GM12891 (cell line): ENCODE results near the gene IL2RA.
"Not testable (repeated sequence)": the region's sequence is repeated elsewhere in the genome, so short reads cannot be mapped to it uniquely, and the experiment has no call there.

ENCODE experiments used
- DNase-seq: peaks from one replicate; pipeline ENCODE4 v3.0.0; 2011; ENCODE audit warnings: low spot score; ENCODE audit not compliant: insufficient read length
- FAIRE-seq: peaks from 2 replicates; lab custom pipeline; 2011; peaks lifted over from hg19 to GRCh38; lab: Jason Lieb, UNC
- PAX5 ChIP-seq: IDR thresholded peaks from 2 replicates; pipeline ENCODE4 v1.6.1; 2011; ENCODE audit warnings: low read length, moderate library complexity, mild to moderate bottlenecking; ENCODE audit not compliant: insufficient read depth, severe bottlenecking
- POLR2A ChIP-seq: IDR thresholded peaks from 2 replicates; pipeline ENCODE4 v1.6.1; 2011; ENCODE audit warnings: low read depth, low read length, control low read depth
- POLR2AphosphoS5 ChIP-seq: IDR thresholded peaks from 2 replicates; pipeline ENCODE4 v1.6.1; 2011; ENCODE audit warnings: low read depth, low read length, control low read depth
- POU2F2 ChIP-seq: IDR thresholded peaks from 2 replicates; pipeline ENCODE4 v1.6.1; 2011; ENCODE audit warnings: low read depth, mild to moderate bottlenecking, control low read depth, low read length, moderate library complexity
- SPI1 ChIP-seq: IDR thresholded peaks from 2 replicates; pipeline ENCODE4 v1.6.1; 2011; ENCODE audit warnings: low read depth, low read length, control low read depth
- TAF1 ChIP-seq: IDR thresholded peaks from 2 replicates; pipeline ENCODE4 v1.6.1; 2011; ENCODE audit warnings: low read depth, low read length, control low read depth

Gene IL2RA

DNA sequence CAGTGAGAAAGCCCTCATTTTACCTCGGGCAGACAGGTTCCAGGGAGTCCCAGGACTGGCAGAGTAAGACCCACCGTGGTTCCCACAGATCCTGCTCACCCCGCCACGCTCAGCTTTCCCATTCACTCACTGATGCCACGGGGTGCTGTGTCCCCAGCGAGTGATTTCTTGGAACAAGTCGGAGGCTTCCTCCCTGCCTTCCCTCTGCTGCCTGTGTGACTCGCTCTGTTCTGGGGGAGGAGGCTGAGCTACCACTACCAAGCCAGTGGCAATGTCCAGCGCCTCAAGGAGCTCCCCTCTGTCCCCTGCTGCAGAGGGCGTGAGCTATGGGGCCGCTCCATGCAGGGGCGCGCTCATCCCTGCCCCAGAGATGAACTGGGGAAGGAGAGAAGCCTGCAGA, 97.4 kb downstream of the IL2RA start:
- TF ChIP-seq SPI1 = no peak
- no peak for TF ChIP-seq PAX5
- no peak for TF ChIP-seq POU2F2
- TF ChIP-seq POLR2AphosphoS5 = no peak
- no peak for TF ChIP-seq TAF1
- TF ChIP-seq POLR2A = no peak
- FAIRE-seq (no peak), DNase-seq (no peak)

DNA sequence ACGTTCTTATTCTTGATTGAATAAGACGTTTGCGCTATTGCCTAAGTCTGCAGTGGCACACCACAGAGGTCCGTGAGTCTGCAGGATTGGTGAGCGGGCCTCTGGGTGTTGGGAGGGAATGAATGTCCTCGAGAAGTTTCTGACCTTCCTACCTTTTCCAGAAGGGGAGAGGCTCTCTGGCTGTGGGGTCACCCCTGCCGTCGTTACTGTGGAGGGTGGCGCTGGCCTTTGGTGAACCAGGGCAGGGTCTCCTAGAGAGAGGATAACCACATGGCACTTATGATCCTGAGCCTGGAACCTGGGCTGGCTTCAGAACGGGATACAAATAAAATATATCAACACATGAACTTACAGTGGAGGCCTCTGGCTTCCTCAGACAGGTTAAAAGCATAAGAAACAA, 98.6 kb downstream of the IL2RA start:
- FAIRE-seq (no peak), DNase-seq (no peak)
- TF ChIP-seq PAX5 (no peak), POLR2A (no peak), TAF1 (no peak), POU2F2 (no peak), SPI1 (no peak), POLR2AphosphoS5 (no peak)

DNA sequence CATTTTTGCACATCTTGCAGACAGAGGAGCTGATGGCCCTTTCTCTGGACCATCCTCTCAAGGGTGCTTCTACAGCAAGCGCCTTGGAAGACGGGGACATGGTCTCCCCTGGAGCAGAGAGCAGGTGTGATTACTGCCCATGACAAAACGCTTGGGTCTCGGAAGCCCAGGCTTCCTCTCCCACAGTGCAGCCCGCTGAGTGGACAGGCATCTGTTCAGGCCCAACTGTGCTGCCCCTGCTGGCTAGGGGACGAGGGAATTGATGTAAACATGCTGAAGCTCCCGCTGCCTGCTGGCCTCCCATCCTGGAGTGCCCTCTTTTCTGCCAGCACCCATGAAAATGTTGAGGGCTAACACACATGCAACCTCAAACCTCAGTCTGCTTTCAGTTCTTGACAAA, 99.1 kb downstream of the IL2RA start:
- FAIRE-seq (no peak), DNase-seq (no peak)
- TF ChIP-seq POLR2A (no peak), POLR2AphosphoS5 (no peak), POU2F2 (no peak), PAX5 (no peak)

DNA sequence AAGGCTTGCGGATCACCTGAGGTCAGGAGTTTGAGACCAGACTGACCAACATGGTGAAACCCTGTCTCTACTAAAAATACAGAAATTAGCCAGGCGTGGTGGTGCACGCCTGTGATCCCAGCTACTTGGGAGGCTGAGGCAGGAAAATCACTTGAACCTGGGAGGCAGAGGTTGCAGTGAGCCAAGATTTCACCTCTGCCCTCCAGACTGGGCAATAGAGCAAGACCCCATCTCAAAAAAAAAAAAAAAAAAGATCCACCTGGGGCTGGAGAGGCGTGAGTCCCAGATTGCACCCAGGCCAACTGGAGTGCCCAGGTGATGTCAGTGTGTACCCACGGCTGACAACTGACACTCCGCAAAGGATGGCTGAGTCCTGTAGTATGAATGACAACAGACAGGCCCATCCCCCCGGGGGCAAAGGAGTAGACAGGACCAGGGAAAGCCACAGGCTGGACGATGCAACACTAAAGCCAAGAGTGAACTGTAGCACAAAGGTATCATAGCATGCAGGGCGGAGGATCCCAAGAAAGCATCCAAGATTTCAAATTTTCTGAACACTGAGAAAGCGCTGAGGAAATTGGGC, 99.7 kb downstream of the IL2RA start:
- not testable (repeated sequence) for DNase-seq, FAIRE-seq

DNA sequence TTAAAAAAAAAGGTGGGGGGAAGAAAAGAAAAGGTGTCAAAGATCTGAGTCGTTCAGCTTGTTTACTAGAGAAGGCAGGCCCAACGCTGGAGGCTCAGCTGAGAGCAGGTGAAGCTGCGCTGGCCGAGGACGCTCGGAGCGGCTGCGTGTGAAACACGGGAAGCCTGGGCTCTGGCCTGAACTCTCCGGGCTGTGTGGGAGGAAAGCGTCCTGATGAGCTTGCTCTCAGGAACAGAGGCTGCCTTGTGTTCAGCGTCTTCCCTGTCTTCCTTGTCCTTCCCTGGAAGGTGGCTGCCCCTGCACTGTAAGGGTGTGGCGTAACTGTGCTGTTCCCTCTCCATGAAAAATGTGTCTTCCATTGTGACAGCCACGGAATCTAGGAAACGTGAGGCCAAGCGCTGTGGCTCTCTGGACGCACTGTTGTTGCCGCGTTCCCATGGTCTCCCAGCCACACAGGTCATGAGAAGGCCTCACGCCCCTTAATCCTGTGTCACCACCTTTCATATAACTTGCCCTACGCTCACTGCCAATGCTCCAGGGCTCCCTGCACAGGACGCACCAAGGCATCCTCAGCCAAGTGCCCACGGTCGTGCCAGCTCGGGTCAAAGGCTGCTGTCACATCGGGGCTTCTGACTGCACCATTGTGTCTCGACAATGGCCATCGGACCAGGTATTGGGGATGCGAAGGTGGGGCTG, 100.6 kb downstream of the IL2RA start:
- DNase-seq (no peak), FAIRE-seq (no peak)
- TF ChIP-seq POLR2A (no peak), PAX5 (no peak), SPI1 (no peak), TAF1 (no peak), POU2F2 (no peak), POLR2AphosphoS5 (no peak)

DNA sequence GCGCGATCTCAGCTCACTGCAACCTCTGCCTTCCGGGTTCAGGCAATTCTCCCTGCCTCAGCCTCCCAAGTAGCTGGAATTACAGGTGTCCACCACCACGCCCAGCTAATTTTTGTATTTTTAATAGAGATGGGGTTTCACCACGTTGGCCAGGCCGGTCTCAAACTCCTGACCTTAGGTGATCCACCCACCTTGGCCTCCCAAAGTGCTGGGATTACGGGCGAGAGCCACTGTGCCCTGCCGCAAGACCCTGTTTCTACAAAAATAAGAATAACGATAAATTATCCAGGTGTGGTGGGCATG, 101.2 kb downstream of the IL2RA start:
- not testable (repeated sequence) for DNase-seq, FAIRE-seq
